H1 (cell line): ENCODE results near the gene FRRS1L. TPM values are rescaled to one million over a fixed set of nuclear protein-coding genes. Genes with fewer than 3 reads are reported as not detected.

Experiments used
- CTCF ChIA-PET: fragments of 300-600 bp; sonication (Branson Sonifier 250); formaldehyde crosslinking; loops from one replicate; lab custom pipeline; 2021; ENCODE audit not compliant: partially characterized antibody; lab: Charles Lee
- POLR2A ChIA-PET: fragments of 300-600 bp; sonication (Branson Sonifier 250); formaldehyde crosslinking; loops from one replicate; lab custom pipeline; 2021; ENCODE audit warnings: inconsistent platforms; ENCODE audit not compliant: partially characterized antibody; lab: Charles Lee
- DNase-seq, 2 experiments: peaks; one replicate each; pipeline versions ENCODE4 v3.0.0 to v3.0.0-alpha.2; 2010 to 2022; ENCODE audit warnings: low spot score in 2 of 2, low read depth in 1 of 2, mixed read lengths in 1 of 2
- FAIRE-seq: peaks from 2 replicates; lab custom pipeline; 2011; peaks lifted over from hg19 to GRCh38; lab: Jason Lieb, UNC
- H2AFZ ChIP-seq: 2 replicates; pipeline ENCODE4 v1.8.1; 2012; ENCODE audit warnings: low read length, inconsistent platforms
- H2AK5ac ChIP-seq: 2 replicates; pipeline ENCODE4 v1.6.1; 2013; ENCODE audit warnings: low read depth, low read length
- H2BK120ac ChIP-seq: replicated peaks from 2 replicates; pipeline ENCODE3; 2013; ENCODE audit warnings: low read depth, low read length, inconsistent platforms
- H2BK12ac ChIP-seq: 2 replicates; pipeline ENCODE4 v1.6.1; 2013; ENCODE audit warnings: low read depth, low read length
- H2BK15ac ChIP-seq: 2 replicates; pipeline ENCODE4 v1.6.1; 2013; ENCODE audit warnings: low read length
- H2BK20ac ChIP-seq: 2 replicates; pipeline ENCODE4 v1.6.1; 2013; ENCODE audit warnings: low read length
- H2BK5ac ChIP-seq: 2 replicates; pipeline ENCODE4 v1.6.1; 2013; ENCODE audit warnings: low read depth, low read length
- H3K14ac ChIP-seq: 2 replicates; pipeline ENCODE4 v1.6.1; 2013; ENCODE audit warnings: inconsistent platforms; ENCODE audit not compliant: insufficient read length
- H3K18ac ChIP-seq: 2 replicates; pipeline ENCODE4 v1.6.1; 2013; ENCODE audit warnings: low read length; ENCODE audit errors: extremely low read depth
- H3K23ac ChIP-seq: 2 replicates; pipeline ENCODE4 v1.6.1; 2013; ENCODE audit warnings: inconsistent platforms; ENCODE audit not compliant: insufficient read length
- H3K23me2 ChIP-seq: 2 replicates; pipeline ENCODE4 v1.6.1; 2013; ENCODE audit warnings: low read depth, low read length
- H3K27ac ChIP-seq: 2 replicates; pipeline ENCODE4 v1.6.1; 2011; ENCODE audit warnings: low read depth, low read length, inconsistent platforms
- H3K27me3 ChIP-seq, 4 experiments: replicated peaks in 1 of 4; 1 replicate in 1 of 4; 2 replicates in 3 of 4; pipeline versions ENCODE4 v1.6.1 to v1.8.1; 2011 to 2013; ENCODE audit warnings: low read length in 3 of 4, mild to moderate bottlenecking in 3 of 4, inconsistent platforms in 2 of 4, mixed read lengths in 2 of 4, moderate library complexity in 1 of 4; ENCODE audit not compliant: control insufficient read depth in 3 of 4, insufficient read depth in 3 of 4; ENCODE audit errors: extremely low read depth in 1 of 4
- H3K36me3 ChIP-seq, 4 experiments: 2 replicates each; pipeline versions ENCODE4 v1.6.1 to v1.8.1; 2011 to 2013; ENCODE audit warnings: mild to moderate bottlenecking in 4 of 4, low read length in 3 of 4, moderate library complexity in 2 of 4, control low read depth in 1 of 4, inconsistent platforms in 1 of 4; ENCODE audit not compliant: insufficient read depth in 4 of 4, control insufficient read depth in 2 of 4
- H3K4ac ChIP-seq: replicated peaks from 2 replicates; pipeline ENCODE3; 2013; ENCODE audit warnings: low read length, low read depth, mixed read lengths, inconsistent platforms; ENCODE audit not compliant: insufficient read length
- H3K4me1 ChIP-seq, 4 experiments: replicated peaks in 1 of 4; 1 replicate in 1 of 4; 2 replicates in 3 of 4; pipeline versions ENCODE4 v1.6.1 to v1.8.1; 2011 to 2013; ENCODE audit warnings: low read length in 3 of 4, inconsistent platforms in 2 of 4, mixed read lengths in 1 of 4; ENCODE audit not compliant: insufficient read depth in 4 of 4, control insufficient read depth in 3 of 4
- H3K4me2 ChIP-seq, 2 experiments: 2 replicates each; pipeline versions ENCODE4 v1.6.1 to v1.8.1; 2011 to 2013; ENCODE audit warnings: low read depth in 2 of 2, low read length in 2 of 2, control low read depth in 1 of 2, inconsistent platforms in 1 of 2, mild to moderate bottlenecking in 1 of 2; ENCODE audit not compliant: insufficient read depth in 1 of 2
- H3K4me3 ChIP-seq, 4 experiments: fragments of 200-600, 300-600 bp in 1 of 4; sonication (generic), shearing (Covaris generic), sonication (Bioruptor Twin) in 1 of 4; 2 replicates each; pipeline versions ENCODE4 v1.5.1 to v1.8.1; 2011 to 2016; ENCODE audit warnings: low read length in 4 of 4, low read depth in 3 of 4, control low read depth in 2 of 4, inconsistent platforms in 2 of 4, mild to moderate bottlenecking in 2 of 4, mixed read lengths in 1 of 4, moderate library complexity in 1 of 4; ENCODE audit not compliant: insufficient read depth in 2 of 4; ENCODE audit errors: extremely low read depth in 1 of 4
- H3K56ac ChIP-seq: replicated peaks from 2 replicates; pipeline ENCODE3; 2013; ENCODE audit warnings: low read depth, mild to moderate bottlenecking, mixed read lengths, low read length, inconsistent platforms; ENCODE audit not compliant: insufficient read length
- H3K79me1 ChIP-seq: 2 replicates; pipeline ENCODE4 v1.6.1; 2013; ENCODE audit warnings: low read depth, low read length, control low read depth
- H3K79me2 ChIP-seq, 2 experiments: 2 replicates each; pipeline versions ENCODE4 v1.6.1 to v1.8.1; 2012 to 2013; ENCODE audit warnings: low read length in 2 of 2, mild to moderate bottlenecking in 2 of 2, inconsistent platforms in 1 of 2; ENCODE audit not compliant: insufficient read depth in 2 of 2, control insufficient read depth in 1 of 2
- H3K9ac ChIP-seq, 4 experiments: replicated peaks in 1 of 4; 1 replicate in 1 of 4; 2 replicates in 3 of 4; pipeline versions ENCODE4 v1.6.1 to v1.8.1; 2011 to 2013; ENCODE audit warnings: low read depth in 3 of 4, low read length in 3 of 4, control low read depth in 2 of 4, mild to moderate bottlenecking in 2 of 4, moderate library complexity in 2 of 4, inconsistent platforms in 1 of 4; ENCODE audit errors: extremely low read depth in 1 of 4
- H3K9me3 ChIP-seq, 2 experiments: 2 replicates each; pipeline versions ENCODE4 v1.6.1 to v1.8.1; 2012 to 2013; ENCODE audit warnings: mild to moderate bottlenecking in 2 of 2, moderate library complexity in 2 of 2, control low read depth in 1 of 2, inconsistent platforms in 1 of 2, low read depth in 1 of 2, low read length in 1 of 2, mixed read lengths in 1 of 2; ENCODE audit not compliant: insufficient read depth in 2 of 2
- H4K20me1 ChIP-seq, 2 experiments: replicated peaks in 1 of 2; 2 replicates each; pipeline versions ENCODE3 to v1.8.1; 2011 to 2013; ENCODE audit warnings: inconsistent platforms in 2 of 2, low read length in 2 of 2, mild to moderate bottlenecking in 1 of 2; ENCODE audit not compliant: insufficient read depth in 2 of 2, control insufficient read depth in 1 of 2
- H4K5ac ChIP-seq: 2 replicates; pipeline ENCODE4 v1.6.1; 2013; ENCODE audit warnings: low read length, low read depth, mixed read lengths, inconsistent platforms; ENCODE audit not compliant: insufficient read length
- H4K8ac ChIP-seq: 2 replicates; pipeline ENCODE4 v1.8.0; 2013; ENCODE audit warnings: mild to moderate bottlenecking, moderate library complexity, low read length, inconsistent platforms; ENCODE audit not compliant: insufficient read depth; ENCODE audit errors: extremely low read depth
- H4K91ac ChIP-seq: replicated peaks from 2 replicates; pipeline ENCODE3; 2013; ENCODE audit warnings: low read length, mixed read lengths, inconsistent platforms; ENCODE audit not compliant: insufficient read length
- POLR2A ChIP-seq, 2 experiments: IDR thresholded peaks; 1 replicate in 1 of 2; 2 replicates in 1 of 2; pipeline ENCODE4 v1.6.1; 2011; ENCODE audit warnings: low read depth in 2 of 2, low read length in 2 of 2, mild to moderate bottlenecking in 2 of 2; ENCODE audit errors: control extremely low read depth in 1 of 2
- RAD21 ChIP-seq, 2 experiments: IDR thresholded peaks in 1 of 2; conservative IDR thresholded peaks in 1 of 2; 2 replicates each; pipeline ENCODE4 v1.6.1; 2011; ENCODE audit warnings: low read depth in 2 of 2, low read length in 2 of 2, improper control_type of control experiment in 1 of 2, inconsistent platforms in 1 of 2, mild to moderate bottlenecking in 1 of 2, moderate library complexity in 1 of 2
- SIRT6 ChIP-seq: IDR thresholded peaks from one replicate; pipeline ENCODE4 v1.7.1; 2012; ENCODE audit warnings: low read length, inconsistent platforms
- WGBS, 2 experiments: shearing (Covaris generic) in 1 of 2; methylation state at CpG; one replicate each; pipeline versions ENCODE4 v1.1.6 to v1.1.7; 2013 to 2015; ENCODE audit warnings: low lambda C conversion rate in 2 of 2, mixed read lengths in 2 of 2, inconsistent platforms in 1 of 2, low coverage in 1 of 2, missing lambda C conversion rate in 1 of 2; ENCODE audit not compliant: insufficient replicate concordance in 2 of 2, insufficient coverage in 1 of 2, insufficient read length in 1 of 2; ENCODE audit errors: extremely low coverage in 1 of 2, missing lambda C conversion rate in 1 of 2; 5-methylcytosine and 5-hydroxymethylcytosine counted together
- polyA plus RNA-seq, 7 experiments: library from polyadenylated mRNA; depleted of rRNA in 3 of 7; stranded (reverse) in 5 of 7; unstranded in 2 of 7; fragments of >200 nt in 5 of 7; fragments of 200-250 nt in 2 of 7; gene quantifications; 1 replicate in 5 of 7; 2 replicates in 1 of 7; 4 replicates in 1 of 7; pipeline versions ENCODE4 v1.2.1 to v1.2.3, GENCODE V29; 2011 to 2013; ENCODE audit warnings: missing spikeins in 2 of 7, mixed read lengths in 2 of 7
- total RNA-seq: library from RNA; stranded (reverse); fragmentation: NEBNext Ultra II Directional; extraction: Animal tissue kit (Norgen Biotek cat#: 25700); gene quantifications from 2 replicates; pipeline ENCODE4 v1.2.1, GENCODE V29; 2021
- TF ChIP-seq, protein P1 (sequence below), 3 experiments: IDR thresholded peaks; 1 replicate in 2 of 3; 2 replicates in 1 of 3; pipeline versions ENCODE4 v1.5.1 to v1.6.1; 2011; ENCODE audit warnings: low read length in 3 of 3, mild to moderate bottlenecking in 3 of 3, inconsistent platforms in 2 of 3, low read depth in 1 of 3, moderate library complexity in 1 of 3; ENCODE audit not compliant: insufficient read depth in 1 of 3; ENCODE audit errors: control extremely low read depth in 1 of 3

Gene FRRS1L
- total and polyA plus RNA-seq, 2 of the 8 experiments (the other 6 are each of a cell fraction or from before 2014, with no cell fraction given), result 1.0 to 2.2 TPM

DNA sequence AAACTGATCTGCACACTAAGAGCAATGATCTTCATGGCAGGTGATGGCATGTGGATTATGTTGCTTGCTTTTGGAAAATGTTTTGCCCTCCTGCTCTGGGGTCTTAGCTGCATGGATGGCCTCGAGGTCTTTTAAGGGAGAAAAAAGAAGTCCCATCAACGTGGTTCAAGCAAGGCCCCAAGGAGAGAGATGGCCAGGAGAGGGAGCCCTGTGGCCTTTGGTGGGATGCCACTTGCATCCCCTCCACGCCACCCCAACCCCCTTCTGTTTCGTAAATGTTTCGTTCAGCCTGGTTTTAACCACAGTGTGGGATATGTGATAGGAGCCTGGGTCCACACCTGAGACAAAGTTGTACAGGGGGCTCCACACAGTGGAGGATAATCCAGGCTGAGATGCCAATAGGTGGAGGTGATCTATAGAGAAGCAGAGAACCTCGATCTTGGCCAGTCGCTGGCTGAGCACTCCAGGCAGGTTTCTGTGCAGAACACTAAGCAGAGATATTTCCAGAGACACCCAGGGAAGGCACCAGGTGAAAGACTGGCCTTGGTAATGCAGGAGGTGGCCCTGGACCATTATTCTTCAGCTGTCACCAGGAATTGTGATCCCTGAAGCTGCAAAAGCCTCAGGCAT, 25.8 kb upstream of the FRRS1L start:
- 0 out of 2 replicates have a peak overlapping the region, but pooled peaks have one; percentile 62 for H2AFZ ChIP-seq

More for the DNA sequence above, 25.8 kb upstream of the FRRS1L start:
- Histone ChIP-seq H3K4me2 (no peak overlapping the region), H4K8ac (peak overlapping the region; percentile 38; the same call in 1 of the 2 replicates), H3K23ac (no peak overlapping the region), H2AK5ac (no peak overlapping the region), H4K5ac (no peak overlapping the region), H2BK5ac (no peak overlapping the region), H3K4me3 (no peak overlapping the region), H3K27me3 (no peaks in the 10 kb centered on the region; a peak in 1 of 7 replicates), H4K20me1 (no peaks in the 10 kb centered on the region), H3K56ac (no peak overlapping the region), H3K9ac (no peak overlapping the region), H4K91ac (no peak overlapping the region), H3K4me1 (no peaks in the 10 kb centered on the region), H3K79me2 (no peaks in the 10 kb centered on the region), H3K14ac (no peak overlapping the region), H3K36me3 (no peaks in the 10 kb centered on the region), H3K18ac (no peak overlapping the region), H2BK12ac (no peak overlapping the region), H2BK15ac (no peak overlapping the region), H3K23me2 (no peaks in the 10 kb centered on the region), H3K9me3 (no peaks in the 10 kb centered on the region), H2BK120ac (no peak overlapping the region), H3K79me1 (no peaks in the 10 kb centered on the region), H3K4ac (no peak overlapping the region), H3K27ac (no peak overlapping the region), H2BK20ac (no peak overlapping the region)
- CTCF ChIA-PET, result interaction anchor here (0.6 to 3.8 kb wide), 41 partner anchors 8 to 347 kb away, joined by 3 to 34 read pairs (median 4); no protein-coding TSS in a partner anchor
- 60% methylated on average over 7 of the region's 7 CpGs; no CpG with 5 or more reads in 1 of the 2 experiments for WGBS, 2 experiments
- TF ChIP-seq POLR2A (IDR thresholded peaks at IDR 0.05; ENCODE audit: control extremely low read depth in 1 of 2, low read depth in 2 of 2, low read length in 2 of 2) (no peak), RAD21 (IDR thresholded peaks at IDR 0.05 in 1 of 2, conservative IDR thresholded peaks at IDR 0.05 in 1 of 2; ENCODE audit: low read depth in 2 of 2, low read length in 2 of 2) (peak; percentile 87), SIRT6 (no peak)
- TF ChIP-seq, protein P1, sequence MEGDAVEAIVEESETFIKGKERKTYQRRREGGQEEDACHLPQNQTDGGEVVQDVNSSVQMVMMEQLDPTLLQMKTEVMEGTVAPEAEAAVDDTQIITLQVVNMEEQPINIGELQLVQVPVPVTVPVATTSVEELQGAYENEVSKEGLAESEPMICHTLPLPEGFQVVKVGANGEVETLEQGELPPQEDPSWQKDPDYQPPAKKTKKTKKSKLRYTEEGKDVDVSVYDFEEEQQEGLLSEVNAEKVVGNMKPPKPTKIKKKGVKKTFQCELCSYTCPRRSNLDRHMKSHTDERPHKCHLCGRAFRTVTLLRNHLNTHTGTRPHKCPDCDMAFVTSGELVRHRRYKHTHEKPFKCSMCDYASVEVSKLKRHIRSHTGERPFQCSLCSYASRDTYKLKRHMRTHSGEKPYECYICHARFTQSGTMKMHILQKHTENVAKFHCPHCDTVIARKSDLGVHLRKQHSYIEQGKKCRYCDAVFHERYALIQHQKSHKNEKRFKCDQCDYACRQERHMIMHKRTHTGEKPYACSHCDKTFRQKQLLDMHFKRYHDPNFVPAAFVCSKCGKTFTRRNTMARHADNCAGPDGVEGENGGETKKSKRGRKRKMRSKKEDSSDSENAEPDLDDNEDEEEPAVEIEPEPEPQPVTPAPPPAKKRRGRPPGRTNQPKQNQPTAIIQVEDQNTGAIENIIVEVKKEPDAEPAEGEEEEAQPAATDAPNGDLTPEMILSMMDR (IDR thresholded peaks at IDR 0.05; ENCODE audit: control extremely low read depth in 1 of 3, insufficient read depth in 1 of 3, low read depth in 1 of 3, low read length in 3 of 3), result peak; percentile 80 to 86 (median 81)
- DNase-seq (peak; percentile 31 to 73), FAIRE-seq (peak; percentile 95)
- POLR2A ChIA-PET, result no interaction called here
